Gastrocnemius medialis (tissue), 4 donors: ENCODE results near the gene SLC22A1. TPM values are rescaled to one million over a fixed set of nuclear protein-coding genes. Genes with fewer than 3 reads are reported as not detected.

ENCODE experiments used
- ATAC-seq, 2 donors: fragments of 150-250 bp; one replicate each; pipeline ENCODE4 v1.9.1; 2016
- DNase-seq, 2 donors: peaks; one replicate each; pipeline ENCODE4 v3.0.0-alpha.2; 2019
- H3K27ac ChIP-seq, 4 donors: fragments of 200-600 bp; sonication (generic); 1 replicate in 1 of 4; 2 replicates in 3 of 4; pipeline ENCODE4 v1.5.1; 2016 to 2018; ENCODE audit warnings: mild to moderate bottlenecking in 2 of 4, moderate library complexity in 1 of 4
- H3K27me3 ChIP-seq, 3 donors: fragments of 200-600 bp; sonication (generic) in 2 of 3; 1 replicate in 1 of 3; 2 replicates in 2 of 3; pipeline versions ENCODE4 v1.5.1 to v1.6.0; 2016 to 2019; ENCODE audit warnings: mild to moderate bottlenecking in 1 of 3, moderate library complexity in 1 of 3
- H3K36me3 ChIP-seq, 2 donors: fragments of 200-600 bp; sonication (generic) in 1 of 2; one replicate each; pipeline ENCODE4 v1.5.1; 2017 to 2018
- H3K4me1 ChIP-seq, 2 donors: fragments of 200-600 bp; sonication (generic) in 1 of 2; one replicate each; pipeline ENCODE4 v1.5.1; 2016 to 2017; ENCODE audit warnings: mild to moderate bottlenecking in 2 of 2
- H3K4me3 ChIP-seq, 4 donors: fragments of 200-600 bp; sonication (generic) in 3 of 4; 1 replicate in 1 of 4; 2 replicates in 3 of 4; pipeline ENCODE4 v1.5.1; 2016 to 2019; ENCODE audit warnings: mild to moderate bottlenecking in 2 of 4
- H3K9me3 ChIP-seq, 3 donors: fragments of 200-600 bp; sonication (generic) in 2 of 3; 1 replicate in 1 of 3; 2 replicates in 2 of 3; pipeline ENCODE4 v1.5.1; 2016 to 2019
- CTCF ChIP-seq, 5 experiments: fragments of 450-650 bp in 3 of 5; fragments of 200-600 bp in 2 of 5; sonication (generic) in 2 of 5; IDR thresholded peaks in 4 of 5; conservative IDR thresholded peaks in 1 of 5; 1 replicate in 4 of 5; 2 replicates in 1 of 5; pipeline ENCODE4 v1.5.1; 2016 to 2019; ENCODE audit warnings: antibody characterized with exemption in 5 of 5, mild to moderate bottlenecking in 3 of 5, moderate library complexity in 3 of 5
- POLR2A ChIP-seq, 2 donors: fragments of 450-650 bp; IDR thresholded peaks; one replicate each; pipeline ENCODE4 v1.6.1; 2017; ENCODE audit warnings: antibody characterized with exemption in 2 of 2, mild to moderate bottlenecking in 2 of 2, moderate library complexity in 2 of 2
- in situ Hi-C, 4 donors: fragments of 200-750 bp; cut with MboI; loops; one replicate each; pipeline versions ENCODE4 v1.15.0 to v1.8.0; 2017; ENCODE audit warnings: low sequenced_read_pairs in 4 of 4
- intact Hi-C: fragments of 100-400 bp; cut with DNase I; formaldehyde crosslinking; loops from one replicate; pipeline ENCODE4 v1.15.1; 2023; ENCODE audit warnings: low total_unique reads
- total RNA-seq, 4 donors: library from RNA; depleted of rRNA; stranded (reverse); fragments of >200 nt; gene quantifications; one replicate each; pipeline versions ENCODE4 v1.1.0 to v1.2.3, GENCODE V29; 2016

Gene SLC22A1
- total RNA-seq, 4 donors from 2014 or later: 0.78 to 1.4 (median 1.1) TPM

GRCh38 chr6:160141001-160141726 lies 19.5 kb downstream of the SLC22A1 start:
- in situ Hi-C loops: loop anchor here (5.0 to 25.0 kb wide), 3 partner anchors 296 to 321 kb away; no protein-coding TSS in a partner anchor
- Histone ChIP-seq H3K36me3 (peaks cover 0 to 6% of the 10 kb centered on the region in 2 donors), H3K4me1 (peaks cover 0 to 19% of the 10 kb centered on the region in 2 donors), H3K9me3 (no peaks in the 10 kb centered on the region), H3K4me3 (no peak overlapping the region), H3K27ac (peak overlapping the region in 1 of 4 donors; percentile 31), H3K27me3 (no peaks in the 10 kb centered on the region)
- intact Hi-C loops: loop anchor here (10.0 kb wide), 1 partner anchor 134 kb away; no protein-coding TSS in a partner anchor
- TF ChIP-seq POLR2A (IDR thresholded peaks at IDR 0.05): no peak
- TF ChIP-seq CTCF (IDR thresholded peaks at IDR 0.05 in 4 of 5, conservative IDR thresholded peaks at IDR 0.05 in 1 of 5): no peak
- no peak for DNase-seq
- peak in 1 of 2 donors; percentile 53 for ATAC-seq

DNA sequence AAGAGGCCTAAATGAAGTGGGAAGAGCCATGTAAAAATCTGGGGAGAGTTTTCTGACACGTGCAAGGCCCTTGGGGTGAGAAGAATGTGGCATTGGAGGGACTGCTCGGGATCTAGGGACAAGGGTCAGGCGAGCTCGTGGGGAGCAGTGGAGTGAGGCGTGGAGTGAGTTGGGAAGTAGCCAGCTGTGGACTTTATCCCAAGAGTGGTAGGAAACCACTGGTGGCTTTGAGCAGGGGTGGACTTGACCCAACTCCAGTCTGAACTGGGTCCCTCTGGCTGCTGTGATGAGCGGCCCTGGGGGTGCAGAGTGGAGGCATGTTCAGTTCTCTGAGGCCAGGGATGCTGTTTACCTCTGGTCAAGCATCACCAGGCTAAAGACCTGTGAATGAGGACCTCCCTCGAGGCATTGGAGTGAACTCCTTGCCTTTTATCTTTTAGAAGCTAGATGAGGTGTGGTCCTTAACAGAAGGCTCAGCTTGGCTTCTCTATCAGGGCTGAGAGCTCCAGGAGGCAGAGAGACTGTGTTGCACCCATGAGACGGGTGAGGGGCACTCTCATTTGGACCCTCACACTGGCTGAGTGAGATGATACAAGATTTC lies 20.6 kb downstream of the SLC22A1 start:
- peaks cover 0 to 28% of the 10 kb centered on the region in 2 donors for H3K4me1 ChIP-seq
- intact Hi-C loops: loop anchor here (10.0 kb wide), 1 partner anchor 133 kb away; no protein-coding TSS in a partner anchor
- peaks cover 0 to 6% of the 10 kb centered on the region in 2 donors for H3K36me3 ChIP-seq
- H3K27me3 ChIP-seq: no peaks in the 10 kb centered on the region
- H3K9me3 ChIP-seq: no peaks in the 10 kb centered on the region
- no peak overlapping the region for H3K27ac ChIP-seq
- TF ChIP-seq CTCF (IDR thresholded peaks at IDR 0.05 in 4 of 5, conservative IDR thresholded peaks at IDR 0.05 in 1 of 5) (no peak), POLR2A (IDR thresholded peaks at IDR 0.05) (no peak)
- in situ Hi-C loops: loop anchor here (5.0 to 25.0 kb wide), 3 partner anchors 295 to 320 kb away; no protein-coding TSS in a partner anchor
- ATAC-seq: no peak
- no peak for DNase-seq
- no peak overlapping the region for H3K4me3 ChIP-seq

- TF ChIP-seq POLR2A (IDR thresholded peaks at IDR 0.05): no peak
- no peak for TF ChIP-seq CTCF (IDR thresholded peaks at IDR 0.05 in 4 of 5, conservative IDR thresholded peaks at IDR 0.05 in 1 of 5)
- no peak overlapping the region for H3K4me3 ChIP-seq
- H3K27me3 ChIP-seq: no peaks in the 10 kb centered on the region
- ATAC-seq: peak; percentile 16 to 37
- peak overlapping the region; percentile 55 to 87 (median 66) for H3K27ac ChIP-seq
- H3K9me3 ChIP-seq: no peaks in the 10 kb centered on the region
- H3K36me3 ChIP-seq: peaks cover 0 to 10% of the 10 kb centered on the region in 2 donors
- in situ Hi-C loops: loop anchor here in 3 of 4 donors (25.0 kb wide), 2 partner anchors 291 to 316 kb away; no protein-coding TSS in a partner anchor
- intact Hi-C loops: loop anchor here (10.0 kb wide), 1 partner anchor 128 kb away; no protein-coding TSS in a partner anchor
- H3K4me1 ChIP-seq: peaks cover 0 to 16% of the 10 kb centered on the region in 2 donors
- DNase-seq: no peak
Measured at GRCh38 chr6:160146454-160147145, 25.0 kb downstream of the SLC22A1 start.

GRCh38 chr6:160147146-160147536 lies 25.5 kb downstream of the SLC22A1 start:
- Histone ChIP-seq H3K36me3 (peaks cover 0 to 14% of the 10 kb centered on the region in 2 donors), H3K9me3 (no peaks in the 10 kb centered on the region), H3K27me3 (no peaks in the 10 kb centered on the region), H3K27ac (peak overlapping the region; percentile 55 to 87 (median 66)), H3K4me3 (no peak overlapping the region), H3K4me1 (peaks cover 0 to 16% of the 10 kb centered on the region in 2 donors)
- peak; percentile 97 to 99 for ATAC-seq
- peak; percentile 33 to 37 for DNase-seq
- intact Hi-C loops: loop anchor here (10.0 kb wide), 1 partner anchor 128 kb away; no protein-coding TSS in a partner anchor
- in situ Hi-C loops: loop anchor here in 3 of 4 donors (25.0 kb wide), 2 partner anchors 290 to 315 kb away; no protein-coding TSS in a partner anchor
- peak in 1 of 2 donors; percentile 55 for TF ChIP-seq POLR2A (IDR thresholded peaks at IDR 0.05)
- TF ChIP-seq CTCF (IDR thresholded peaks at IDR 0.05 in 4 of 5, conservative IDR thresholded peaks at IDR 0.05 in 1 of 5): no peak
